ENCODE results near the gene RADIL.

The RADIL gene

DNA sequence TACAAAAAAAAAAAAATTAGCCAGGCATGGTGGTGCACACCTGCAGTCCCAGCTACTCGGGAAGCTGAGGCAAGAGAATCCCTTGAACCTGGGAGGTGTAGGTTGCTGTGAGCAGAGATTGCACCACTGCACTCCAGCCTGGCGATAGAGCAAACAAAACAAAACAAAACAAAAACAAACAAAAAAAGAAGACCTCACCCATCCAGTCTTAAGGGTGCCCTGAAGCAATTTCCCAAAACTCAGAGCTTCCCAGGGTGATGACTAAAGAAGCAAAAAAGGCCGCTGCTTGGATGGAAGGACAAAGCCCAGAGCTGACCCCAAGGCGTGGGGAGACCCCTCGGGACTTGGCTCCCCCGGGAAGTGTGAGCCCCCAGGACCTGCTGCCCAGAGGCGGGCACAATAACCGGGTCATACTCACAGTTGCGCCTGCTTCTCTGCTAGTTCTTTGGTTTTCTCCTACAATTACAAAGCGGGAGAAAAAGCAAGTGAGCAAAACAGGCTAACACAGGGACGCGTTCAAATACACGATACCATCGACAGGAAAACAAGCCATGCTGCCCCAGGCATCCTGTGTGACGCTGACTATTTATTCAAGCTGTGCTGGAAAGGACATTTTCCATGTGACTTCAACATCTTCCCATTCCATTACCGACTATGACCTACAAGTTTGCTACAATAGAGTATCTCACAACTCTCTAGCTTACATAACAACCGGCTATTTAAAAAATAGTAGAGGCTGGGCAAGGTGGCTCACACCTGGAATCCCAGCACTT, 51.6 kb downstream of the RADIL start:
- no peak for DNase-seq

- DNase-seq: peak; percentile 25
Observed at GRCh38 chr7:4830176-4830575, 53.3 kb downstream of the RADIL start.

GRCh38 chr7:4828720-4829383, 54.7 kb downstream of the RADIL start:
- no peak for DNase-seq

DNA sequence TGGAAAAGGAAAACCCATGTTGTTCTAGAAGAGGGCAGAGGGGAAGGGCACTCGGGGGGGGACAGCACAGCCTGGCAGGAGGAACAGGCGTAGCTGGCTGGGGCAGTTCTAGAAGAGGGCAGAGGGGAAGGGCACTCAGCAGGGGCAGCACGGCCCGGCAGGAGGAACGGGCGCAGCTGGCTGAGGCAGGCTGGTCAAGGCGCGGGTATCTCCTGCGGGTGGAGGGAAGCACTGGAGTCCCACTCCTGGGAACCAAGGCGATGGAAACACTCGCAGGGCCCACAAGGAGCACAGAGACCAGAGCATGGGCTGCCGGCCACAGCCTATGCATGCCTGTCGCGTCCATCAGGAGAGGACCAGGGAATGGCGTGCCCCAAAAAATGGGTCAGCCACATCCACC, 58.4 kb downstream of the RADIL start:
- no peak for DNase-seq

GRCh38 chr7:4824120-4824775, 59.3 kb downstream of the RADIL start:
- no peak for DNase-seq

DNA sequence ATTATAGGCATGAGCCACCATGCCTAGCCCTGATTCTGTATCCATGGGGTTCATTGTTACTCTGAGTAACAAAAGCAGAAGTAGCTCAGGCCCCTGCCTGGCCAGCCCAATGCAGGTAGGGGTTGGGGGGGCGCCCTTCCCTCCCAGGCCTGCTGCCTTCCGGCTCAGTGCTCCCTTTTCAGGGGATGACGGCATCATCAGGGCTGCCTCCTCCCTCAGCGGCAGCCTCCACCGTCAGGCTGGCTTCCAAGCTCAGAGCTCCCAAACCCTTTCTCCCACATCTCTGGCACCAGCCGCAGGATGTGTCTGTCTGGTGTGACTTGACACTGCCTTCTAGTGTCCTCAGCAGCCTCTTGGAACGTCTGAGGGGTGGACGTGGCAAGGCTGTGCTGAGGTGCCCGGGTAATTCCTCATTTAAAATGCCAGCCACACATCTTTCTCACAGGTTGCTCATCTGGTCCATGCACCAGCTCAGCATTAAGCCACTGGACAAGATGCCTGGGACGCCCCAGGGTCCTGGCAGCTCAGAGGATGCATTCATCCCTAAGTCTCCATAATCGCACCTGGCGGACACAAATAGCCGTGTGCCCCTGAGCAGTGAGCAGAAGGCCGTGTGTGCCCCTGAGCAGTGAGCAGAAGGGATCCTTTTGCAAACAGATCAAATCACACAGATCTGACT, 59.9 kb downstream of the RADIL start:
- no peak for DNase-seq

DNA sequence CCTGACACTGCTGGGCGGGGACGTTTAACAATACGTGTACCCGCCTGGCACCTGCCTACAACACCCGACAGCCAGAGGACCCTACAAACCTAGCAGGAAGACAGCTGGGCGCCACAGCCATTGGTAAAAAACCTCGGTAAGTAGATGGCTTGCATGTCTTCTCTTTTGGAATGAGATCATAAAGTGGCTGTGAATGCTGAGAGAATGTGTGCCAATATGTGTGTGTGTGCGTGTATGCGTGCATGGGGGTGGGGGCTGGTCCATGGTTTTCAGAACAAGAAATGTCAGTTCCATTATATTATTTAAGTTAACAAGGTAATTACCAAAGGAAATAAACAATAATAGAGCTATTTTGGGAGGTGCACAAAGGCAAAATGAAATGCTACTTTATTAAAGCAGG, 60.8 kb downstream of the RADIL start:
- DNase-seq: no peak

- no peak for DNase-seq
Observed at GRCh38 chr7:4820967-4821471, 62.5 kb downstream of the RADIL start.

DNA sequence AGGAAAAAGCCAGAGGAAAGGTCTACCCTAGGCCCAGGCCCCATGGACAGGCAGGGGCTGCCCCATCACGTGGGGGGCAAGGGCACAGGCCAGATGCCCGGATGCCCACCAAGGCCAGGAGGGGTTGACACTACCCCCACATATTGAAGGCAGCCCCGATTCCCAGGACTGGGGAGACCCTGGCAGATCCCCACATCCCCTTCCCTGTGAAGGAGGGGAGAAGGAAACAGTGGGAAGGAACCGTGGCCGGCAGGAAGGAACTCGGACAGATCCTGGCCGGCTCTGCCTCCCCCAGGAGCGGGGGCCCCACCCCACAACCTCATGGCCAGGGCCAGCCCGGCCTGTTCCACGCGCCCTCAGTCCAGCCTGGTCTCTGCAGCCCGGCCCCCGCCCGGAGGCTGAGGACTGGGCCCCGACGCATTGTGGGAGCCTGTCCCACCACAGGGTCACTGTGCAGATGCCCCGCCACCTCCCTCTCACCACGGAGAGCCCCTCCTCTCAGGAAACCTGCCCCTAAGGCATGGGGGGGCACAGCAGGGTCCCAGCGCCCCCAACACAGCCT, 63.0 kb downstream of the RADIL start:
- no peak for DNase-seq

- DNase-seq: no peak
Observed at GRCh38 chr7:4819560-4820404, 63.7 kb downstream of the RADIL start.

DNA sequence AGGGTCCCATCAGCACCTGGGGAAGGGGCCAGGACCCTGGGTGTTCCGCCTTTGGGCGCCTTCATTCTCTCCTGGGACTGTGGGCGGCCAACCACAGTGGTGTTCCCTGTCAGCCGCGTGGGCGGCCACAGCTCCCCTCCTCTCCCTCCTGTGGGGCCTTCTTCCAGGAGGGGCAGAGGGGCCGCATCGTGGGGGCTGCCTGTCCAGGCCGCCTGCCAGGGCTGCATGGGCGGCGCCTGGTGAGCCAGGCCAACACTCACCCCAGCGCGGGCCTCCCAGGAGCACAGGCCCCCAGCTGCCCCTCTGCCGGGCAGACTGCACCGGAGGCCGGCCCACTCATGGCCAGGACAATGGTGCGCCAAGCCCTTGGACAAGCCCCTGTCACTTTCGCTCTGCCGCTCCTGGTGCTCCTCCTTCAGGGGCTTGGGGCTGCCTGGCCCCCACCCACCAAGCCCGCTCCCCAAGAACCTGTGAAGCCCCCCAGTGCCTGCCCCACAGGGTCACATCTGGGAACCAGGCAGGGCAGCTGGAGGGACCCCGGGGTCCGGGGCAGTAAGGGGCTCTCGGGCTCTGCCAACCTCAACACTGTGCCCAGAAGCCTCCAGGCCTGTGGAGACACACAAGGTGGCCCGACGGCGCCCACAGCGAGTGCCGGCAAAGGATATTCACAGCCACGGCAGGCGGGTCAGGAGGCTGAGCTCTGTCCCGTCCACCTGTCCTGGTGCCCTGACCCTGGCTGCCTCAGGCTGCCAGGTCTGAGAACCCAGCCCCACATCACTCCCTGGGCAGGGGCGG, 65.3 kb downstream of the RADIL start:
- DNase-seq: no peak

GRCh38 chr7:4817178-4817901, 66.2 kb downstream of the RADIL start:
- DNase-seq: no peak

GRCh38 chr7:4816419-4817080, 67.0 kb downstream of the RADIL start:
- DNase-seq: no peak

DNA sequence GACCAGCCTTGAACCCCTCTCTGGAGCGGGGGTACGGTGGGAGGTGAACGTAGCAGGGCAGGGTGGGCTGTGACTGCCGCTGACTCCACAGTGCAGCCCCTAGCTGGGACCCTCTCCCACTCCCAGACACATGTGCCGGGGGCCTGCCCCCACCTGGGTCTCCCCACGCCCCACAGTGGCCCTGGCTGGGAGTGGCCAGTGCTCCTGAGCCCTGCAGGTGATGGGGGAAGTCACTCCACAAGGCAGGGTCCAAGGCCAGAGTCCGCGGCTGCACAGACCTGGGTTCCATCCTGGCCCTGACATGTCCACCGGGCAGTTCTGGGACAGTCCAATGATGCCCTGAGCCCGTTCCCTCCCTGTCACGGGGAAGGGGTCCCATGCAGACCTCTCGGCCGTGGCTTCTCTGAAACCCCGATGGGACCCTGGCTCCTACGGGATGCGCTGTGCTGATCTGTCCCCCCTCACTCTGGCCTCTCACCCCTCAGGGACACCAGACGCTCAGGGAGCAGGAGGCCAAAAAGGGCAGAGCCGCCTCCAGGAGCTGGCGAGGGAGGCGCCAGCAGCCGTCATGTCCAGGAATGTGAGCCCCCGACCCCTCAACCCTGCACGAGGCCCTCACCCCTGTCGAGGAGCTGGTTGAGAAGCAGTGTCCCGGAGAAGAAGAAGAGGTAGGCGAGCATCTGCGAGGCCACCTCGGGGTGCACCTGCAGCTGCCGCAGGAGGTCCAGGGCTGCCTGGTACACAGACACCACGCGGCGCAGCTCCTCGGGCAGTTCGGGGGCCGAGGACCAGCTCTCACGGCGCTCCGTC, 67.7 kb downstream of the RADIL start:
- no peak for DNase-seq

DNA sequence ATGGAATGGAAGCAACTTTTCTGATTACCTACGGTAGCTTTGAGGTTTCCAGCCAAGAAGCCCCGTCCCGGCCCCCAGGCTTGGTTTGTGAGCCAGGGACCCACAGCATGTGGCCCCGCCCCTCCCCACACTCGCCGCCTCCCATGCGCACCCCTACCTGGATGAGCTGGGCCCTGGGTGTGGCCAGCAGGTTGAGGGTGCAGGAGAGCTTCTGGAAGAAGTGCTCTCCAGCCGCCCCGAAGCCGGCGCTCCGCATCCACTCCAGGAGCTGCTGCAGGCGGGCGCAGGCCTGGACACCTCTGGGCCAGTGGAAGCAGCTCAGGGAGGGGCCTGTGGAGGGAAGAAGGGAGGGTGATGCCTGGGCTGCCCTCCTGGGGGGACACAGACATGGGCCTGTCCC, 68.4 kb downstream of the RADIL start:
- no peak for DNase-seq

DNA sequence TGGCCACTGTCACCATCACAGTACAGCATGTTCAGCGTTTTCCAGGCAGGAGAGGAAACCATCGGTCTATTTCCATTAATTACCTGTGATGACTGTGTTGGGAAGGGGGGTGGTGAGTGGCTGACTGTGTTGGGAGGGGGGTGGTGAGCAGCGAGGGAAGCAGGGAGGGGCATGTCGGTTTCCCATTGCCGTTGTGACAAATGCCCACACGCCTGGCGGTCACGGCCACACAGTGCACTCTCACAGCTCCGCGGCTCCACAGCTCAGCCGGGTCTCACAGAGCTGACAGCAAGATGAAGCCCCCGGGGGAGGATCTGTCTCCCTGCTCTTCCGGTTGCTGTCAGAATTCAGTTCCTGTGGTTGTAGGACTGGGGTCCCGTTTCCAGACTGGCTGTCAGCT, 69.1 kb downstream of the RADIL start:
- no peak for DNase-seq

DNA sequence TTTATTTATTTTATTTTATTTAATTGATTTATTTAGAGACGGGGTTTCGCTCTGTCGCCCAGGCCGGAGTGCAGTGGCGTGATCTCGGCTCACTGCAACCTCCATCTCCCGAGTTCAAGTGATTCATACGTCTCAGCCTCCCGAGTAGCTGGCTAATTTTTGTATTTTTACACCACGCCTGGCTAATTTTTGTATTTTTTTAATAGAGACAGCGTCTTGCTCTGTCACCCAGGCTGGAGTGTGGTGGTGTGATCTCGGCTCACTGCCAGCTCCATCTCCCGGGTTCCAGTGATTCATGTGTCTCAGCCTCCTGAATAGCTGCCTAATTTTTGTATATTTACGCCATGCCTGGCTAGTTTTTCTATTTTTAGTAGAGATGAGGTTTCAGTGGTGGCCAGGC, 73.8 kb downstream of the RADIL start:
- DNase-seq: no peak

DNA sequence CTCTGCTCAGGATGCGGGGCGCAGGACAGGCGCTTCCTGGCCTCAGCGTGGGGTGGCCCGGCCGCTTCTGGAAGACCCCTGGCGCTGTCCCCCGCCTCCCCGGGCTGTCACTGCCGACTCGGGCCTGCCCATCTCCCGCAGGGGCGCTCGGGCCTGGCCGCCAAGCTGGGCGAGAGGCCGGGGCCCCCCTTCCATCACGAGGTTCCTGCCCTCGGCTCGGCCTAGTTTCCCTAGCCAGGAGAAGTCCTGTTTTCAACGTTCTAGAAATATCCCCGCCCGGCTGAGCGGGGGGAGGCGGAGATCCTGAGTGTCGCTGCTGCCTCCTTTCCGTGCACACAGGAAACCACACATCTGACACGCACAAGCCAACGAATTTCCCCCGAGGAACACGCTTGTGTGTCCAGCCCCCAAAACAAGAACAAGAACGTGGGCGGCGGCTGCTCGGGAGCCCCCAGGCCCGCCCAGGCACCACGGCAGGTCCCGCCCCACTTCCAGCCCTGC, 74.4 kb downstream of the RADIL start:
- DNase-seq: no peak

- DNase-seq: no peak
Observed at GRCh38 chr7:4808565-4808964, 75.0 kb downstream of the RADIL start.

All from stimulated activated naive CD4-positive, alpha-beta T cell treated with Interleukin-2 at 50 U/mL for 16 hours (primary cell).